Lung (tissue), 12 donors: ENCODE data around the gene LSM14A. TPM values are rescaled to one million over a fixed set of nuclear protein-coding genes. Genes with fewer than 3 reads are reported as not detected.
"Not testable (repeated sequence)": the region's sequence is repeated elsewhere in the genome, so short reads cannot be mapped to it uniquely, and the experiment has no call there.

ENCODE experiments used
- ATAC-seq: fragments of 200-7000 bp; cut with Tn5 transposase; one replicate; pipeline ENCODE4 v1.9.1; 2020; ENCODE audit warnings: moderate number of reproducible peaks; ENCODE audit not compliant: insufficient read depth, low FRiP score
- DNase-seq, 3 donors: peaks; one replicate each; pipeline ENCODE4 v3.0.0-alpha.2; 2013 to 2017
- H3K27ac ChIP-seq, 2 donors: one replicate each; pipeline ENCODE4 v1.5.1; 2013; ENCODE audit warnings: mild to moderate bottlenecking in 2 of 2, moderate library complexity in 2 of 2, control low read depth in 1 of 2, inconsistent platforms in 1 of 2, low read depth in 1 of 2, low read length in 1 of 2
- H3K27me3 ChIP-seq, 3 donors: one replicate each; pipeline ENCODE4 v1.5.1; 2013; ENCODE audit warnings: low read length in 2 of 3; ENCODE audit not compliant: control insufficient read depth in 3 of 3, insufficient read depth in 3 of 3
- H3K36me3 ChIP-seq, 4 donors: one replicate each; pipeline ENCODE4 v1.5.1; 2013; ENCODE audit warnings: low read length in 4 of 4, mild to moderate bottlenecking in 1 of 4, moderate library complexity in 1 of 4; ENCODE audit not compliant: control insufficient read depth in 4 of 4, insufficient read depth in 4 of 4
- H3K4me1 ChIP-seq, 5 donors: one replicate each; pipeline ENCODE4 v1.5.1; 2013; ENCODE audit warnings: low read length in 5 of 5, mild to moderate bottlenecking in 2 of 5, moderate library complexity in 1 of 5; ENCODE audit not compliant: control insufficient read depth in 5 of 5, insufficient read depth in 5 of 5
- H3K4me3 ChIP-seq: one replicate; pipeline ENCODE4 v1.5.1; 2013; ENCODE audit warnings: mild to moderate bottlenecking, control low read depth, moderate library complexity
- H3K9ac ChIP-seq, 2 donors: one replicate each; pipeline ENCODE4 v1.5.1; 2013; ENCODE audit warnings: low read length in 2 of 2, control low read depth in 1 of 2; ENCODE audit not compliant: insufficient read depth in 1 of 2
- H3K9me3 ChIP-seq, 4 donors: one replicate each; pipeline ENCODE4 v1.5.1; 2013; ENCODE audit warnings: low read length in 3 of 4, mild to moderate bottlenecking in 1 of 4, moderate library complexity in 1 of 4; ENCODE audit not compliant: control insufficient read depth in 4 of 4, insufficient read depth in 3 of 4
- WGBS, 2 donors: extraction: QIAGEN DNeasy Blood & Tissue Kit; methylation state at CpG; one replicate each; pipeline ENCODE4 v1.1.7; 2013; 5-methylcytosine and 5-hydroxymethylcytosine counted together
- polyA plus RNA-seq, 2 donors: library from polyadenylated mRNA; stranded (reverse); fragments of 200-250 nt; gene quantifications; one replicate each; pipeline ENCODE4 v1.2.1, GENCODE V29; 2013
- total RNA-seq, 2 donors: library from RNA; depleted of rRNA in 1 of 2; stranded (reverse); fragments of >200 nt in 1 of 2; gene quantifications; one replicate each; pipeline ENCODE4 v1.2.1, GENCODE V29; 2014 to 2021
- TF ChIP-seq, protein P1 (sequence below): IDR thresholded peaks from 2 replicates; pipeline ENCODE4 v1.5.1; 2012; ENCODE audit warnings: mild to moderate bottlenecking; ENCODE audit errors: control extremely low read depth, extremely low read depth
- donor health status: control.
- donor health status: control.
- donor health status: Bipolar disorder and iron deficiency.
- donor health status: healthy.
- donor health status: DM: yes; HTN: yes; CAD: no.

The LSM14A gene
- total and polyA plus RNA-seq, 4 donors, result 52.9 to 153 (median 83.5) TPM

DNA sequence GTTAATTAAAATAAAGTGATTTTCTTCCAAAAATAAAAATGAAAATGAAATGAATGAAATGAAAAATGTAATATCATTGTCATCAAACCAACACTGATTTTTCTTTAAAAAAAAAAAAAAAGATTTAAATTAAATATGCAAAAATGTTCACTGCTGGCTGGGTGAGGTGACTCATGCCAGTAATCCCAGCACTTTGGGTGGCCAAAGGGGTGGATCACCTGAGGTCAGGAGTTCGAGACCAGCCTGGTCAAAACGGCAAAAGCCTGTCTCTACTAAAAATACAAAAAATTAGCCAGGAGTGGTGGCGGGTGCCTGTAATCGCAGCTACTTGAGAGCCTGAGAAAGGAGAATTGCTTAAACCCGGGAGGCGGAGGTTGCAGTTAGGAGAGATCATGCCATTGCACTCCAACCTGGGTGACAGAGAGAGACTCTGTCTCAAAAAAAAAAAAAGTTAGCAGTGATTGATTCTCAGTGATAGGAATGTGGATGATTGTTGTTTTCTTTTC is 44.6 kb upstream of the LSM14A start:
- Histone ChIP-seq H3K9me3 (no peaks in the 10 kb centered on the region), H3K4me3 (no peak overlapping the region), H3K9ac (no peak overlapping the region), H3K4me1 (no peaks in the 10 kb centered on the region), H3K36me3 (no peaks in the 10 kb centered on the region), H3K27me3 (no peaks in the 10 kb centered on the region), H3K27ac (no peak overlapping the region)
- TF ChIP-seq, protein P1, sequence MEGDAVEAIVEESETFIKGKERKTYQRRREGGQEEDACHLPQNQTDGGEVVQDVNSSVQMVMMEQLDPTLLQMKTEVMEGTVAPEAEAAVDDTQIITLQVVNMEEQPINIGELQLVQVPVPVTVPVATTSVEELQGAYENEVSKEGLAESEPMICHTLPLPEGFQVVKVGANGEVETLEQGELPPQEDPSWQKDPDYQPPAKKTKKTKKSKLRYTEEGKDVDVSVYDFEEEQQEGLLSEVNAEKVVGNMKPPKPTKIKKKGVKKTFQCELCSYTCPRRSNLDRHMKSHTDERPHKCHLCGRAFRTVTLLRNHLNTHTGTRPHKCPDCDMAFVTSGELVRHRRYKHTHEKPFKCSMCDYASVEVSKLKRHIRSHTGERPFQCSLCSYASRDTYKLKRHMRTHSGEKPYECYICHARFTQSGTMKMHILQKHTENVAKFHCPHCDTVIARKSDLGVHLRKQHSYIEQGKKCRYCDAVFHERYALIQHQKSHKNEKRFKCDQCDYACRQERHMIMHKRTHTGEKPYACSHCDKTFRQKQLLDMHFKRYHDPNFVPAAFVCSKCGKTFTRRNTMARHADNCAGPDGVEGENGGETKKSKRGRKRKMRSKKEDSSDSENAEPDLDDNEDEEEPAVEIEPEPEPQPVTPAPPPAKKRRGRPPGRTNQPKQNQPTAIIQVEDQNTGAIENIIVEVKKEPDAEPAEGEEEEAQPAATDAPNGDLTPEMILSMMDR, result no peak
- DNase-seq, result no peak
- no peak for ATAC-seq
- WGBS, 2 donors, result 89 to 94% methylated on average over 6 of the region's 6 CpGs

DNA sequence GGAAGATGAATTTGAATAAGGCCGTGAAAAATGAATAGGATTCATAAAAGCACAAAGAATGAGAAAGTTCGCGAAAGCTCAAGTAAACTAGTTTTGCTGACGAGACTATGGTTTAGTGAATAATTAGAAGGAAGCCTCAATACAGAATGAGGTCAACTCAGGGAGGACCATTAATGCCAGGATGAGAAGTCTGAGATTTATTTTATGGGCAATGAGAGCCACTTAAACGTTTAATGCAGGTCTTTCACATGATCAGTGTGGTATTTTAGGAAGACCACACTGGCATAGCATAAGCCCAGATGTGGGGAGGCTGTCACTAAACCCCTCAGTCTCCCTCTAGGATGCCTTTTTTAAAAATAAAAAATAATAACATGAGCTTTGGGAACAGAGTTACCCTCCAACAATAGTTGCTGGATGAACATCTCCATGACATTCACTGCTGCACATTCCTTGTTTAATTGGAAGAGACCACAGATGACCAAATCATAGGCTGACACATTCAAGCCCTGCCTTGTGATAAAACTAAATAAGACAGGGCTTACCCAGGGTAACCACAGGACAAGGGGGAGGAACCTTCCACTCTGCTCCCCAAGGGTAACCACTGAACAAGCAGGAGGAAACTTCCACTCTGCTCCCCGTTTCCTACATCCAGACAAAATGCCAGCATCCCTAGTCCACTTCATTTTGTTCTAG is 43.6 kb upstream of the LSM14A start:
- ATAC-seq (no peak), DNase-seq (no peak)
- TF ChIP-seq, protein P1, result no peak
- no peak overlapping the region for H3K27ac ChIP-seq
- H3K4me3 ChIP-seq, result no peak overlapping the region
- H3K36me3 ChIP-seq, result no peaks in the 10 kb centered on the region
- H3K9ac ChIP-seq, result no peak overlapping the region
- no peaks in the 10 kb centered on the region for H3K27me3 ChIP-seq
- H3K9me3 ChIP-seq, result no peaks in the 10 kb centered on the region
- 70 to 75% methylated on average over 6 of the region's 6 CpGs for whole genome bisulfite sequencing, 2 donors
- H3K4me1 ChIP-seq, result no peaks in the 10 kb centered on the region

DNA sequence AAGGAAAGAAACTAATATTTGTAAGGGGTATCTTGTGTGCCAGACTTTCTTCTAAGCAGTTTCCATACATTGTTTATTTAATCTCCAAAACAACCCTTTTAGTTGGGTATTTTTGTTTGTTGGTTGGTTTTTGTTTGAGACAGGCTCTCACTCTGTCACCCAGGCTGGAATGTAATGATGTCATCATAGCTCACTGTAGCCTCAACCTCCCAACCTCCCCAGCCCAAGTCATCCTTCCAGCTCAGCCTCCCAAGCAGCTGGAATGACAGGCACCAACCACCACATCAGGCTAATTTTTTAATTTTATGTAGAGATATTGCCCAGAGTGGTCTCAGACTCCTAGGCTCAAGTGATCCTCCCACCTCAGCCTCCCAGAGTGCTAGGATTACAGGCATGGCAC is 41.2 kb upstream of the LSM14A start:
- TF ChIP-seq, protein P1, result no peak
- no peaks in the 10 kb centered on the region for H3K4me1 ChIP-seq
- no peaks in the 10 kb centered on the region for H3K9me3 ChIP-seq
- no peaks in the 10 kb centered on the region for H3K27me3 ChIP-seq
- no peaks in the 10 kb centered on the region for H3K36me3 ChIP-seq
- no peak for DNase-seq
- H3K9ac ChIP-seq, result no peak overlapping the region
- H3K27ac ChIP-seq, result no peak overlapping the region
- ATAC-seq, result no peak
- H3K4me3 ChIP-seq, result no peak overlapping the region

DNA sequence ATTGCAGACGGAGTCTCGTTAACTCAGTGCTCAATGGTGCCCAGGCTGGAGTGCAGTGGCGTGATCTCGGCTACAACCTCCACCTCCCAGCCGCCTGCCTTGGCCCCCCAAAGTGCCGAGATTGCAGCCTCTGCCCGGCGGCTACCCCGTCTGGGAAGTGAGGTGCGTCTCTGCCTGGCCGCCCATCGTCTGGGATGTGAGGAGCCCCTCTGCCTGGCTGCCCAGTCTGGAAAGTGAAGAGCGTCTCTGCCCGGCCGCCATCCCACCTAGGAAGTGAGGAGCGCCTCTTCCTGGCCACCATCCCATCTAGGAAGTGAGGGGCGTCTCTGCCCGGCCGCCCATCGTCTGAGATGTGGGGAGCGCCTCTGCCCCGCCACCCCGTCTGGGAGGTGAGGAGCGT is 40.2 kb upstream of the LSM14A start:
- not testable (repeated sequence) for H3K9me3 ChIP-seq, H3K36me3 ChIP-seq, H3K27me3 ChIP-seq, H3K4me3 ChIP-seq, H3K27ac ChIP-seq, H3K9ac ChIP-seq, H3K4me1 ChIP-seq, DNase-seq, ATAC-seq
- WGBS, 2 donors, result 93 to 96% methylated on average over 8 to 22 of the region's 24 CpGs

DNA sequence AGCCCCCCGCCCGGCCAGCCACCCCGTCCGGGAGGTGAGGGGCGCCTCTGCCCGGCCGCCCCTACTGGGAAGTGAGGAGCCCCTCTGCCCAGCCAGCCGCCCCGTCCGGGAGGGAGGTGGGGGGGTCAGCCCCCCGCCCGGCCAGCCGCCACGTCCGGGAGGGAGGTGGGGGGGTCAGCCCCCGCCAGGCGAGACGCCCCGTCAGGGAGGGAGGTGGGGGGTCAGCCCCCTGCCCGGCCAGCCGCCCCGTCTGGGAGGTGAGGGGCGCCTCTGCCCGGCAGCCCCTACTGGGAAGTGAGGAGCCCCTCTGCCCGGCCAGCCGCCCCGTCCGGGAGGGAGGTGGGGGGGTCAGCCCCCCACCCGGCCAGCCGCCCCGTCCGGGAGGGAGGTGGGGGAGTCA is 39.6 kb upstream of the LSM14A start:
- DNase-seq, ATAC-seq, H3K36me3 ChIP-seq, H3K4me1 ChIP-seq, H3K27ac ChIP-seq, H3K4me3 ChIP-seq, H3K27me3 ChIP-seq, H3K9ac ChIP-seq, H3K9me3 ChIP-seq: not testable (repeated sequence)
- WGBS, 2 donors, result 93 to 99% methylated on average over 9 to 23 of the region's 32 CpGs
